WTC11 (cell line): ENCODE measurements around the gene CACHD1.

Experiments
- ATF1 ChIP-seq: sonication (generic); formaldehyde crosslinking; IDR thresholded peaks from 2 replicates; pipeline ENCODE4 v1.8.1; 2023; ENCODE audit warnings: mild to moderate bottlenecking, moderate library complexity, missing genetic modification reagents
- CTCF ChIP-seq: fragments of 200-600 bp; IDR thresholded peaks from 2 replicates; pipeline ENCODE4 v1.8.0; 2022; ENCODE audit warnings: antibody characterized with exemption
- ESRRA ChIP-seq: sonication (generic); formaldehyde crosslinking; IDR thresholded peaks from 2 replicates; pipeline ENCODE4 v1.8.1; 2022; ENCODE audit warnings: mild to moderate bottlenecking, missing genetic modification reagents, borderline replicate concordance
- MAX ChIP-seq: sonication (generic); formaldehyde crosslinking; IDR thresholded peaks from 2 replicates; pipeline ENCODE4 v1.8.0; 2022; ENCODE audit warnings: mild to moderate bottlenecking, missing genetic modification reagents
- ZNF121 ChIP-seq: sonication (generic); formaldehyde crosslinking; IDR thresholded peaks from 2 replicates; pipeline ENCODE4 v1.8.0; 2023; ENCODE audit warnings: missing genetic modification reagents

- TF ChIP-seq CTCF (0 out of 2 replicates have a peak, but pooled peaks have one; percentile 19), MAX (no peak), ZNF121 (no peak), ESRRA (CRISPR knock-in tag) (no peak), ATF1 (CRISPR knock-in tag) (no peak)
These were observed 114.5 kb downstream of the CACHD1 start for GRCh38 chr1:64584479-64584878.
